Rectal smooth muscle tissue (tissue), 1 donor: ENCODE results near the gene TMEM239.
"Not testable (repeated sequence)": the region's sequence is repeated elsewhere in the genome, so short reads cannot be mapped to it uniquely, and the experiment has no call there.

Source experiments
- H3K27ac ChIP-seq: one replicate; pipeline ENCODE4 v1.7.0; 2013; ENCODE audit warnings: low read depth, low read length, inconsistent platforms
- H3K27me3 ChIP-seq: one replicate; pipeline ENCODE4 v1.7.0; 2013; ENCODE audit warnings: low read length; ENCODE audit not compliant: control insufficient read depth, insufficient read depth
- H3K36me3 ChIP-seq: one replicate; pipeline ENCODE4 v1.7.0; 2013; ENCODE audit warnings: low read length; ENCODE audit not compliant: control insufficient read depth, insufficient read depth
- H3K4me1 ChIP-seq: one replicate; pipeline ENCODE4 v1.7.0; 2013; ENCODE audit warnings: low read length; ENCODE audit not compliant: control insufficient read depth, insufficient read depth
- H3K4me3 ChIP-seq: one replicate; pipeline ENCODE4 v1.7.0; 2013; ENCODE audit warnings: low read length
- H3K9ac ChIP-seq: one replicate; pipeline ENCODE4 v1.7.0; 2013; ENCODE audit warnings: low read length

Gene TMEM239

DNA sequence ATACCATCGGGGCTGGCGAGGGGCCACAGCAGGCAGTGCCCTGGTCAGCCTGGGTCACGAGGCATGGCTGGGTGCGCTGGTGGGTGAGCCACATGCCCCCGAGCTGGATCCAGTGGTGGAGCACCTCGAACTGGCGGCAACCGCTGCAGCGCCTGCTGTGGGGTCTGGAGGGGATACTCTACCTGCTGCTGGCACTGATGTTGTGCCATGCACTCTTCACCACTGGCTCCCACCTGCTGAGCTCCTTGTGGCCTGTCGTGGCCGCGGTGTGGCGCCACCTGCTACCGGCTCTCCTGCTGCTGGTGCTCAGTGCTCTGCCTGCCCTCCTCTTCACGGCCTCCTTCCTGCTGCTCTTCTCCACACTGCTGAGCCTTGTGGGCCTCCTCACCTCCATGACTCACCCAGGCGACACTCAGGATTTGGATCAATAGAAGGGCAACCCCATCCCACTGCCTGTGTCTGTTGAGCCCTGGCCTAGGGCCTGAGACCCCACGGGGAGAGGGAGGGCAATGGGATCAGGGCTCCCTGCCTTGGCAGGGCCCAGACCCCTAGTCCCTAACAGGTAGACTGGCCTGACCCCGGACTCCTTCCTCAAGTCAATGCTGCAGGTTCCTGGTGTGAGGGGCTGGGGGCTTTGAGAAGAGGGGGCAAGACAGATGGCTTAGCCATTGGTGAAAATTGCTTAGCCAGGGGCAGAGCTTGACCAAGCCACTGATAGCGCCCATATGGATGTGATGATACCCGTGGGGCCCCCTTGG is 598 bp downstream of the TMEM239 start:
- Histone ChIP-seq H3K4me3 (no peak overlapping the region), H3K27ac (no peak overlapping the region), H3K27me3 (peaks cover 14% of the 10 kb centered on the region), H3K9ac (no peak overlapping the region), H3K36me3 (no peaks in the 10 kb centered on the region), H3K4me1 (no peaks in the 10 kb centered on the region)

DNA sequence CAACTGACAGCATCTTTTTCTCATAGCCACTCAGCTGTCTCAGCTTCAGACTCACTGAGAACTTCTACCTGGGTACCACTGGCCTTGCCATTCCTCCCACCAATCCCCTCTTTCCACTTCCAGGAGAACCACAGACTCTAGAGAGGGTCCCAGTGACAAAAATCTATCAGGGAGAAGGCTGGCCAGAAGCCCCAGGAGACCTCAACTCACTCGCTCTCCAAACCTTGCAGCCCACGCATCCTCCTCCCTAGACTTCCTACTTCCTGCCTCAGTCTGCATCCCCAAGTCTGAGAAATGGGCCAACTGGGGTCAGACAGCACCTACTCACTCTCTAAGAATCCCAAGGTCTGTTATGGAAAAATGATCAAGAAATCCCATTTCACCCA is 1.2 kb downstream of the TMEM239 start:
- H3K4me3 ChIP-seq, result no peak overlapping the region
- no peak overlapping the region for H3K27ac ChIP-seq
- H3K36me3 ChIP-seq, result no peaks in the 10 kb centered on the region
- H3K9ac ChIP-seq, result no peak overlapping the region
- H3K27me3 ChIP-seq, result peaks cover 14% of the 10 kb centered on the region
- H3K4me1 ChIP-seq, result no peaks in the 10 kb centered on the region

DNA sequence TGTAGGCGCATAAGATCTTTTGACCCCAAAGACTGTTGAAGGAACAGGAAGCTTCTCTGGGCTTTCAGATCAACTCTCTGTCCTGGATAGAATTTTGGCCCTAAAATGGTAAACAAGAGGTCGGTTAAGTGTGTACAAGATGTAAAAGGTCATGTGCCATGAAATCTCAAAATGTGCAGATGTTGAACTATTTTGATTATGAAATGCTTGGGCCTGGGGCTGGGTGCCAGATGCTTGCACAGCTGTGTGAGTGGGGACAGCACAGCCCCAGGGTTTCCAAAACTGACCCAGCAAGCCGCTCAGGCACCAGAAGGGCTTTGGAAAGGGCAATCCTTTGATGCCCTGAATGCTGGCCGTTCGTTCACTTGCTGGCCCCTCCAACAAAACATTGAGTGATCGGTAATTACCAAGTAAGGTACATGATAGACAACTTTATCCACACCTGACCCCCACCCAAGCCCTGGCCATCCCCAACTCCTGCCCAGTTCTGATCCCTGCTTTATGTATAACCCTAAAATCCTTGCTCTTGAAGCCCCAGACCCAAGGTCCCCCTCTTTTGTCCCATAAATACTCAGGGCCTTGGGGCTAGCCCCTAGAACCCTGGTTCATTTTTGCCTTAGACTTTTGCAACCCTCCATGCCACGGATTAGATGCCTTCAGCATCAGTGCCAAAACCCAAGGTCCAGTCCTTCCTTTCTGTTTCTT is 1.9 kb downstream of the TMEM239 start:
- Histone ChIP-seq H3K9ac (no peak overlapping the region), H3K4me1 (no peaks in the 10 kb centered on the region), H3K27ac (no peak overlapping the region), H3K27me3 (peaks cover 14% of the 10 kb centered on the region), H3K36me3 (no peaks in the 10 kb centered on the region), H3K4me3 (no peak overlapping the region)

DNA sequence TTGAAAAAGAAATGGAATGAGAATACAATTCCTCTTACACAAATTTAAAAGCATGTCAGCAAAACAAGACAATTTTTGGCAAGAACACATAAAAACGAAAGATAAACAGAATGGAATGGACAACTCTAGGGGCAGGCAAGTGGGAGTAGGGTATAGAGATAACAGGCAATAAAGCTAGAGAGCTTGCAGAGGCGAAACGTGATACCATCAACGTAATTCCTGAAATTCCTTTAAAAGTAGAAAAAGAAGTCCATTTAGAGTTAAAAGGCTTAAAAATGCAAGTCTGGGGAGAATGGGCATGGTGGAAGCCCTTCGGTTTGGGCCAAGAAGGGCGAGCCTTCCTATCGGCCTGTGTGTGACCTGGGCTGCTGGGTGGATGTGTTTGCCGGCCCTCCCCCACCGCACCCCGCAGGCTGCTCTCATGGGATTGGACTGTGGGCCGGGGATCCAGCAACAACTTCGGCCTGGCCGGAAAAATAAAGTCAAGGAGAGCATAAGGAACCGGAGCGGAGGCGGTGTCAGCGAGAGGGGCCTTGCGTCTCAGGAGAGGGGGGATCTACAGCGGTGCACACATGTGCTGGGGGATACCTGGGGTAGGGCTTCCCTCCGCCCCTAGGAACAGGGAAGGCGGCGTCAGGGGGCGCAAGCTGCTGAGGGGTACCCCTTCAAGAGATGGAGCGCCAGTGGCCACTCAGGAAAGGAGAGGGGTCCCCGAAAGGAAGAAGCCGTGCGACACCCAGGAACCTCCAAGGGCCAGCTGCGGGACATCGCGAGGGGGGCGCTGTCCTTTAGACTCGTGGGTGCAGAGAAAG is 4.1 kb downstream of the TMEM239 start:
- Histone ChIP-seq H3K4me1 (no peaks in the 10 kb centered on the region), H3K27me3 (peaks cover 14% of the 10 kb centered on the region), H3K36me3 (no peaks in the 10 kb centered on the region), H3K4me3 (no peak overlapping the region), H3K27ac (no peak overlapping the region), H3K9ac (no peak overlapping the region)

DNA sequence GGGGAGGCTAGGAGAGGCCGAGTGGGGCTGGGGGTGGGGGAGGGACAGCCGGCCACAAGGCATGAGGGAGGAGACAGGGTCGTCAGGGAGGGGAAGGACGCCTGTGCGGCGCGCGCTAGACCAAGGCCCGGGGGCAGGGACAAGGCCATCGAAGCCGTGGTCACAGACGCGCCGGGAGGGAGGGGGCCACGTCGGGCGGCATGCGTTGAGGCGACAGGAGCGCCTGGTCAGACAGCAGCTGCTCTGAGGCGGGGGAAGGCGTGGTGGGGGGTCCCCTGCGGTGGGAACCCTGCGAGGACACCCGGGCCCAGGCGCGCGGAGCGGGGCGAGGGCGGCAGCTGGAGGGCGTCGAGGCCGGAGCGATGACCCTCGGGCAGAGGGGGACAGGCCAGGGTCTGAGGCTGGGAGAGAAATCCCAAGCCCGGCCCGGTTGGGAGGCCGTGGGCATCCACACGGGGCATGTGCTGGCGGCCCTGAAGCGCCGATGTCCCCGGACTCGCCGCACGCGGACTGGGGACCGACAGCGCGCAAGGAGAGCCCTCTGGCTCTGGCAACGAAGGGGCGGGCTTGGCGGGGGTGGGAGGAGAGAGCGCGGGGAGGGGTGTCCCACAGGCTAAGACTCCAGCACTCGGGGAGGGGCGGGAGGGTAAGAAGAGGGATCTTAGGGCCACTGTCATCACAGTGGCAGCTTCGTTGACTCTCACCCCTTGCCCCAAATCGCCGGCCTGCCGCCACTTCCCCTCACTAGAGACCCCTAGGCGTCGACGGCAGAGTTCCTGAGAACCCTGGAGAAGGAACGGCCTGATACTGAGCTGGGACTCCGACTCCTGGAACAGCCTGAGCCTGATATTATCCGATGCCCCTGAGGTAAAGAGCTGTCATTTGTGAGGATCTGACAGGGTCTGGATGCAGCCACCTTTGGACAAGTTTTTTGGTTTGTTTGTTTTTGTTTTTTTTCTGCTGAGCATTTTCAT is 5.0 kb downstream of the TMEM239 start:
- peaks cover 14% of the 10 kb centered on the region for H3K27me3 ChIP-seq

DNA sequence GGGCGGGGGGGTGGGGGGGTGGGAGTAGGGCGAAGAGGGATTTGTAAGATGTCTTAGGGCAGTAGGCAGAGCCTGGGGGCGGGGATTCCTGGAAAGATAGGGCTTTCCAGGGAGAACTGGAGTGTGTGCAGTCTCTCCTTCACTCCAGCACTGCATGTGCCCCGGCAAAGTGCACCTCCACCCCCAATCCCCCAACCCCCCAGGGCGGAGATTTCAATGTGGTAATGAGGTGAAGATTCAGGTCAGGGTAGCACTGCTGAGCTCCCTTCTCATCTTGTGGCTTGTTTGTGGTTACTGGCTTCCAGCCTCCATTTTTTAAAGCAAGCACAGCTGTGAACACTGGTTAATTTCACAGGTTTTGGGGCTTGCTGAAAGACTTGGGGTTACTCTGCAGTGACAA is 5.9 kb downstream of the TMEM239 start:
- H3K4me1 ChIP-seq, result no peaks in the 10 kb centered on the region
- no peak overlapping the region for H3K4me3 ChIP-seq
- no peak overlapping the region for H3K9ac ChIP-seq
- no peak overlapping the region for H3K27ac ChIP-seq
- no peaks in the 10 kb centered on the region for H3K36me3 ChIP-seq
- peaks cover 14% of the 10 kb centered on the region for H3K27me3 ChIP-seq

More for the DNA sequence above, 5.0 kb downstream of the TMEM239 start:
- Histone ChIP-seq H3K4me1 (no peaks in the 10 kb centered on the region), H3K36me3 (no peaks in the 10 kb centered on the region), H3K9ac (no peak overlapping the region), H3K4me3 (no peak overlapping the region), H3K27ac (no peak overlapping the region)

DNA sequence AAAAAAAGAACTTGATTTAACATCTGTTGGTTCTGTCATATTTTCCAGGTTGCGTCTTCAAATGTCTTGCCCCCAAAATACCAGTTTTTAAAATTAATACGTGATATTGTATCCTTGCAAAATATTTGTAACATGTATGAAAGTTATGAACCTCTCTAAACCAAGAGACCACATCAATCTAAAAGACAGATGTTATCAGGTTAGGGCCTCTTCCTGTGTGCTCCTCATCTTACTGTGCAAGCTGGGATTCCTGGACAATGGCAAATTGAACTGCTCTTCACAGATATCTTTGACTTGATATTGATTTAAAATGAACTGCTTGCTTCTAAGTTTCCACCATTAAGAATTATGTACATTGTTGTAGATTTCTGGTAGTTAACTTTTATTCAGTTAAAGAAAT is 9.6 kb downstream of the TMEM239 start:
- H3K27me3 ChIP-seq, result peaks cover 6% of the 10 kb centered on the region
- no peaks in the 10 kb centered on the region for H3K4me1 ChIP-seq
- no peaks in the 10 kb centered on the region for H3K36me3 ChIP-seq
- H3K4me3 ChIP-seq, result no peak overlapping the region
- H3K27ac ChIP-seq, result no peak overlapping the region
- H3K9ac ChIP-seq, result no peak overlapping the region

DNA sequence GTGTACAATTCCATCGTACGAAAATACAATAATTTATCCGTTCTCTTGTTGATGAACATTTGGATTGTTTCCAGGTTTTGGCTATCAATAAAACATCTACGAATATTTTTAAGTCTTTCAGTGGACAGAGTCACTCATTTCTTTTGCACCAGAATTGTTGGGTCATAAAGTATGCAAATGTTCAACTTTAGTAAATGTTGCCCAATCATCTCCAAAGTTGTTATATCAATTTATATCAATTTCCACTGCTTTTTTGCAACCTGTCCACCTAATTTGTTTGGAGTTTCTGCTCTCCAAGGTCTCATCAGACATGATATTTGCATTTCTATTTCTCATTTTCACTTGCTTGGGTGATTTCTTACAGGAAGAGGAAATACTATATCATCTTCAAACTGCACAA is 10.5 kb downstream of the TMEM239 start:
- H3K4me3 ChIP-seq, result no peak overlapping the region
- no peaks in the 10 kb centered on the region for H3K4me1 ChIP-seq
- H3K27ac ChIP-seq, result no peak overlapping the region
- H3K9ac ChIP-seq, result no peak overlapping the region
- no peaks in the 10 kb centered on the region for H3K36me3 ChIP-seq
- no peaks in the 10 kb centered on the region for H3K27me3 ChIP-seq

DNA sequence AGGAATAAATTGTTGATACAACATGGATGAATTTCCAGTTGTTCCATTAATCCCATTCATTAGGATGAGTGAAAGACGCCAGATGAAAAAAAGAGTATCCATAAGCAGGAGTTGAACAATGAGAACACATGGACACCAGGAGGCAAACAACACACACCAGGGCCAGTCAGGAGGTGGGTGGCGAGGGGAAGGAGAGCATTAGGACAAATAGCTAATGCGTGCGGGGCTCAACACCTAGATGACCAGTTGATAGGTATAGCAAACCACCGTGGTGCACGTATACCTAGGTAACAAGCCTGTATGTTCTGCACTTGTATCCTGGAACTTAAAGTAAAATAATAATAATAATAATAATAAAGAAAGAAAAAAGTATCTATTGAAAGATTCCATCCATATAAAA is 13.2 kb downstream of the TMEM239 start:
- Histone ChIP-seq H3K27me3 (no peaks in the 10 kb centered on the region), H3K36me3 (no peaks in the 10 kb centered on the region), H3K4me3 (no peak overlapping the region), H3K9ac (no peak overlapping the region), H3K4me1 (no peaks in the 10 kb centered on the region), H3K27ac (no peak overlapping the region)

DNA sequence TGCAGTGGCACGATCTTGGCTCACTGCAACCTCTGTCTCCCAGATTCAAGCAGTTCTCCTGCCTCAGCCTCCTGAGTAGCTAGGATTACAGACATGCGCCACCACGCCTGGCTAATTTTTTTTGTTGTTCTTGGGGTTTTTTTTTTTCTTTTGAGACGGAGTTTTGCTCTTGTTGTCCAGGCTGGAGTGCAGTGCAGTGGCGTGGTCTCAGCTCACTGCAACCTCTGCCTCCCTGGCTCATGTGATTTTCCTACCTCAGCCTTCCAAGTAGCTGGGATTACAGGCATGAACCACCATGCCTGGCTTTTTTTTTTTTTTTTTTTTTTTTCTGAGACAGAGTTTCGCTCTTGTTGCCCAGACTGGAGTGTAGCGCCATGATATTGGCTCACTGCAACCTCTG is 15.0 kb downstream of the TMEM239 start:
- not testable (repeated sequence) for H3K27ac ChIP-seq, H3K9ac ChIP-seq, H3K27me3 ChIP-seq, H3K4me3 ChIP-seq, H3K4me1 ChIP-seq, H3K36me3 ChIP-seq

DNA sequence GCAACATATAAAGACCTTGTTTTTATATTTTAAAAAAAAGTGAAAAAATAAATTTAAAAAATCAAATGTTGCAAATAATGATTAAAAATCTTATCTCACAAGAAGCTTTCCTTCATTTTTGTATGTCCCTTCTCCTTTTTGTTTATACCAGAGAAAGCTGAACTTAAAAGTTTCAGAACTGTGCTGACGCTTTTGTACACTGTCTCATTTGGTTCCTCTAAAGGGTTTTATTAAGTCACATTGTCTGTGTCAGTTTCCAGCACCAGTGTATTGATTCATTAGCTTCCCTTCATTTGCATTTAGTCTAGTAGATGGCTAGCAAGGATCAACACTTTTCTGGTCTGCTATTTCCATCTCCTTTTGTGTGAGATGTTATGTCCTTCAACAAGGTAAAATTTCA is 17.6 kb downstream of the TMEM239 start:
- no peaks in the 10 kb centered on the region for H3K36me3 ChIP-seq
- H3K27me3 ChIP-seq, result no peaks in the 10 kb centered on the region

More for the DNA sequence above, 17.6 kb downstream of the TMEM239 start:
- Histone ChIP-seq H3K27ac (no peak overlapping the region), H3K4me3 (no peak overlapping the region), H3K4me1 (no peaks in the 10 kb centered on the region), H3K9ac (no peak overlapping the region)
